HG02852 (cell line): ENCODE results near the gene UBE2G2.

Source experiments
- ATAC-seq: cut with Tn5 transposase; IDR thresholded peaks from one replicate; pipeline ENCODE4 v1.9.1; 2021; ENCODE audit warnings: mild to moderate bottlenecking, moderate library complexity; ENCODE audit not compliant: unreplicated experiment

UBE2G2 gene

GRCh38 chr21:44792702-44793591, 8.7 kb downstream of the UBE2G2 start:
- no peak for ATAC-seq

GRCh38 chr21:44791993-44792392, 9.6 kb downstream of the UBE2G2 start:
- ATAC-seq: no peak

- no peak for ATAC-seq
Observed at GRCh38 chr21:44791246-44791645, 10.4 kb downstream of the UBE2G2 start.

- no peak for ATAC-seq
Observed at GRCh38 chr21:44790368-44790767, 11.3 kb downstream of the UBE2G2 start.

GRCh38 chr21:44789880-44790279, 11.7 kb downstream of the UBE2G2 start:
- ATAC-seq: no peak

GRCh38 chr21:44785620-44786335, 15.8 kb downstream of the UBE2G2 start:
- no peak for ATAC-seq

- ATAC-seq: no peak
Observed at GRCh38 chr21:44784810-44785209, 16.8 kb downstream of the UBE2G2 start.

- ATAC-seq: no peak
Observed at GRCh38 chr21:44783020-44783696, 18.5 kb downstream of the UBE2G2 start.

GRCh38 chr21:44780767-44781459, 20.7 kb downstream of the UBE2G2 start:
- no peak for ATAC-seq

GRCh38 chr21:44780137-44780502, 21.5 kb downstream of the UBE2G2 start:
- no peak for ATAC-seq

- ATAC-seq: no peak
Observed at GRCh38 chr21:44779417-44780136, 22.0 kb downstream of the UBE2G2 start.

- no peak for ATAC-seq
Observed at GRCh38 chr21:44778983-44779382, 22.6 kb downstream of the UBE2G2 start.

GRCh38 chr21:44778499-44778911, 23.1 kb downstream of the UBE2G2 start:
- no peak for ATAC-seq

- no peak for ATAC-seq
Observed at GRCh38 chr21:44778094-44778493, 23.5 kb downstream of the UBE2G2 start.

- ATAC-seq: no peak
Observed at GRCh38 chr21:44774972-44775371, 26.6 kb downstream of the UBE2G2 start.

GRCh38 chr21:44773291-44773932, 28.2 kb downstream of the UBE2G2 start:
- ATAC-seq: no peak

- no peak for ATAC-seq
Observed at GRCh38 chr21:44771896-44772525, 29.6 kb downstream of the UBE2G2 start.

GRCh38 chr21:44767834-44768831, 33.5 kb downstream of the UBE2G2 start:
- ATAC-seq: no peak
